ENCODE results near the gene SERPING1. TPM values are rescaled to one million over a fixed set of nuclear protein-coding genes. Genes with fewer than 3 reads are reported as not detected.

The SERPING1 gene
- total RNA-seq, 2 donors from 2014 or later = 88.7 to 205 TPM

GRCh38 chr11:57641011-57641807 is 43.7 kb downstream of the SERPING1 start:
- Histone ChIP-seq H3K27me3 (replicated peaks; ENCODE audit: insufficient read depth) (no peaks in the 10 kb centered on the region), H3K4me1 (replicated peaks) (peaks cover 12% of the 10 kb centered on the region), H3K36me3 (no peaks in the 10 kb centered on the region), H3K4me3 (no peak overlapping the region), H3K9me3 (no peaks in the 10 kb centered on the region), H3K27ac (no peak overlapping the region)
- DNase-seq (ENCODE audit: low spot score) = no peak
- 54% methylated on average over 7 of the region's 7 CpGs for WGBS
- TF ChIP-seq POLR2A (IDR thresholded peaks at IDR 0.05) = no peak
- TF ChIP-seq, protein P1, sequence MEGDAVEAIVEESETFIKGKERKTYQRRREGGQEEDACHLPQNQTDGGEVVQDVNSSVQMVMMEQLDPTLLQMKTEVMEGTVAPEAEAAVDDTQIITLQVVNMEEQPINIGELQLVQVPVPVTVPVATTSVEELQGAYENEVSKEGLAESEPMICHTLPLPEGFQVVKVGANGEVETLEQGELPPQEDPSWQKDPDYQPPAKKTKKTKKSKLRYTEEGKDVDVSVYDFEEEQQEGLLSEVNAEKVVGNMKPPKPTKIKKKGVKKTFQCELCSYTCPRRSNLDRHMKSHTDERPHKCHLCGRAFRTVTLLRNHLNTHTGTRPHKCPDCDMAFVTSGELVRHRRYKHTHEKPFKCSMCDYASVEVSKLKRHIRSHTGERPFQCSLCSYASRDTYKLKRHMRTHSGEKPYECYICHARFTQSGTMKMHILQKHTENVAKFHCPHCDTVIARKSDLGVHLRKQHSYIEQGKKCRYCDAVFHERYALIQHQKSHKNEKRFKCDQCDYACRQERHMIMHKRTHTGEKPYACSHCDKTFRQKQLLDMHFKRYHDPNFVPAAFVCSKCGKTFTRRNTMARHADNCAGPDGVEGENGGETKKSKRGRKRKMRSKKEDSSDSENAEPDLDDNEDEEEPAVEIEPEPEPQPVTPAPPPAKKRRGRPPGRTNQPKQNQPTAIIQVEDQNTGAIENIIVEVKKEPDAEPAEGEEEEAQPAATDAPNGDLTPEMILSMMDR (IDR thresholded peaks at IDR 0.05) = peak in 3 of 4 experiments; percentile 34 to 59 (median 55)
- peak; percentile 41 for TF ChIP-seq POLR2AphosphoS5 (IDR thresholded peaks at IDR 0.05)
- intact Hi-C loops (cut with DNase I) = loop anchor here (2.0 to 10.0 kb wide), 3 partner anchors 72 to 186 kb away; no protein-coding TSS in a partner anchor

GRCh38 chr11:57643802-57644201 is 46.3 kb downstream of the SERPING1 start:
- intact Hi-C loops (cut with DNase I) = loop anchor here (10.0 kb wide), 2 partner anchors 149 to 189 kb away; no protein-coding TSS in a partner anchor
- Histone ChIP-seq H3K4me1 (replicated peaks) (peaks cover 8% of the 10 kb centered on the region), H3K9me3 (no peaks in the 10 kb centered on the region), H3K4me3 (no peak overlapping the region), H3K27me3 (replicated peaks; ENCODE audit: insufficient read depth) (peaks cover 5% of the 10 kb centered on the region), H3K36me3 (no peaks in the 10 kb centered on the region), H3K27ac (no peak overlapping the region)
- 74% methylated on average over 3 of the region's 3 CpGs for WGBS
- no peak for DNase-seq (ENCODE audit: low spot score)
- TF ChIP-seq, protein P1 (IDR thresholded peaks at IDR 0.05) = no peak
- TF ChIP-seq POLR2A (IDR thresholded peaks at IDR 0.05) (no peak), POLR2AphosphoS5 (IDR thresholded peaks at IDR 0.05) (no peak)

DNA sequence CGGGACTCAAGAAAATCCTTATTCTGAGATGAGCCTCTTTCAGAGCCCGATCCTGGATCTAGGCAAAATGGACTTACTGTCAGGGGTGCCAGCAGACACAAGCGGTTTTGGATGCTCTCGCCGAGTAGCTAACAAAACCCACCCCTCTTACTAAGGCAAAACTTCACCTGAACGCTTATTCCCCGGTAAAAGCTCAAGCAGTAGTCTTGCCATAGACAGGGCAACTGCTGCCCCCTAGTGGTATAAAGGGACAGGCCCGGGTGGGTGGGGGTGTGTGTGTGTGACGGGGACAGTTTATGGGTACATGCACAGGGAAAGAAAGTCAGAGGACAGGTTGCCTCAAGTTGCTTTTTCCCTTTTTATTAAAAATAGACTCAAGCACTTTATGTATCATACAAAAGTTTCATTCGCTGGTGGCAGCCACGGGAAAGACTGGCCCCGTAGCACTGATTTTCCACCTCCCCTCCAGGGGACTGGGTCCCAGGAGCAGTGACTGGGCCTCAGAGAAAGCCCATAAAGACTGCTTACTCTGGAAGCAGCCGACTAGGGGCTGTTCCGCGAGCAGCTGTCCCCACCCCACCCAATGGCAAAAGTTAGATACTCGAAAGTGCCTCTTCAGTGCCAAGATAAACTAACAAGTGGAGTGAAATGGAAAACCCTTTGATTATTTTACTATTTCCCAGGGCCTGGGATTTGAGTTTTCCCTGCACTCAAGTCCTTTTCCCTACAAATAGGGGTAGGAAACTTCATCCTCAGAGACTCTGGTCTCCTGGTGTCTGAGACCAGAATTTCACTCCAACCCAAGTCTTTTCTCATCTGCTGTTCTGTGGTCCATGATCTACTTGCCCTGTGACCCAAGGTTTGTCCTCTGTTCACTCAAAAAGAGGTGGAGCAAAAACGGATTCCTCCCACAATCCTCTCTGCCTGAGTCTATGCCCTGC is 47.5 kb downstream of the SERPING1 start:
- intact Hi-C loops (cut with DNase I) = loop anchor here (10.0 kb wide), 2 partner anchors 150 to 190 kb away; no protein-coding TSS in a partner anchor
- 9% methylated on average over 17 of the region's 17 CpGs for WGBS
- Histone ChIP-seq H3K27ac (peak overlapping the region; percentile 7 to 61), H3K9me3 (no peaks in the 10 kb centered on the region), H3K4me1 (replicated peaks) (peaks cover 8% of the 10 kb centered on the region), H3K4me3 (no peak overlapping the region), H3K36me3 (no peaks in the 10 kb centered on the region), H3K27me3 (replicated peaks; ENCODE audit: insufficient read depth) (peaks cover 5% of the 10 kb centered on the region)
- TF ChIP-seq, protein P1 (IDR thresholded peaks at IDR 0.05) = peak; percentile 65 to 91 (median 74)
- no peak for TF ChIP-seq POLR2A (IDR thresholded peaks at IDR 0.05)
- TF ChIP-seq POLR2AphosphoS5 (IDR thresholded peaks at IDR 0.05) = peak; percentile 45
- peak; percentile 82 for DNase-seq (ENCODE audit: low spot score)

GRCh38 chr11:57645689-57646085 is 48.2 kb downstream of the SERPING1 start:
- H3K36me3 ChIP-seq = no peaks in the 10 kb centered on the region
- H3K27me3 ChIP-seq (replicated peaks; ENCODE audit: insufficient read depth) = peaks cover 5% of the 10 kb centered on the region
- TF ChIP-seq POLR2AphosphoS5 (IDR thresholded peaks at IDR 0.05) (no peak), POLR2A (IDR thresholded peaks at IDR 0.05) (no peak)
- TF ChIP-seq, protein P1 (IDR thresholded peaks at IDR 0.05) = no peak
- H3K27ac ChIP-seq = peak overlapping the region in 1 of 2 donors; percentile 61
- no peak overlapping the region for H3K4me3 ChIP-seq
- intact Hi-C loops (cut with DNase I) = loop anchor here (10.0 kb wide), 2 partner anchors 151 to 191 kb away; no protein-coding TSS in a partner anchor
- no peaks in the 10 kb centered on the region for H3K9me3 ChIP-seq
- peaks cover 8% of the 10 kb centered on the region for H3K4me1 ChIP-seq (replicated peaks)
- WGBS = 18% methylated on average over 5 of the region's 5 CpGs
- no peak for DNase-seq (ENCODE audit: low spot score)
